Measurements from ENCODE around the gene SGK2.

GRCh38 chr20:43631598-43631997 is 72.8 kb downstream of the SGK2 start:
- no peak for TF ChIP-seq CTCF (IDR thresholded peaks at IDR 0.05; ENCODE audit: borderline replicate concordance, extremely low read depth, low read length, poor library complexity, severe bottlenecking)
- no peak for TF ChIP-seq EZH2 (IDR thresholded peaks at IDR 0.05; ENCODE audit: borderline replicate concordance, low read depth, low read length, severe bottlenecking)
